Stimulated activated CD8-positive, alpha-beta memory T cell treated with anti-CD3 and anti-CD28 coated beads, Interleukin-15, amount 100 ng/mL, for 4 hours (primary cell): ENCODE data around the gene ITPR1.
"Not testable (repeated sequence)": the region's sequence is repeated elsewhere in the genome, so short reads cannot be mapped to it uniquely, and the experiment has no call there.

ENCODE experiments used
- DNase-seq, 2 donors: peaks; one replicate each; pipeline ENCODE4 v3.0.0-alpha.2; 2020; ENCODE audit warnings: low read depth in 2 of 2

The ITPR1 gene

DNA sequence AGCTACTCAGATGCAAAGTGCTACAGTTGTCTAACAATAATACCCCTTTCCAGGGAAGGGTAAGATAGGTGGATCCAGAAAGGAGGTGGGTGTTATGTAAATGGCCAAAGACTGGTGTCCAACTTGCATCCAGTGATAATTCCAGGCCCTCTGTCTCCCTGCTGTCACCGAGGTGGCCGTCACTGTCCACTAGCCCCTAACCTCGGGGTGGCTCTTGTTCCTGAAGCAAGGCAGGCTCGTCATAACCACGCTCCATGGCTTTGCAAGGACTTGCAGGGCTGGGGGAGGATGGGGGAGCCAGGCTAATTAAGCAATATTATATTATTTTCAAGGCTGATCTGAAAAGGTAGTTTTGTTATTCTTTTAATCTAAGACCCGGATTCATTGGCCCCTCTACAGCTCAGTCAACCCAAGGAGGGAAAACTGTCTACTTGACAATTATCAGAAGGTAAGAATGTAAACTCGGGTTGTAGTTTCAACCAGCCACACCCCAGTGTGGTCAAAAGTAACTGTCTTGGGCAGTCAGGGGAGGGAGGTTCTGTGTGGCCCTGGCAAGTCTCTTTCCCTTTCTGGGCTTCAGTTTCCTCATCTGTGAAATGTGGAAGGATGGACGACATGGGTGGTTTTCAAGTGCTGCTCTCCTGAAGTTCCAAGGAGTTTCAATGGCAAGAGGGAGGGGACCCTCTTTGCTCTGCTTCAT is 266.0 kb downstream of the ITPR1 start:
- DNase-seq, result no peak

DNA sequence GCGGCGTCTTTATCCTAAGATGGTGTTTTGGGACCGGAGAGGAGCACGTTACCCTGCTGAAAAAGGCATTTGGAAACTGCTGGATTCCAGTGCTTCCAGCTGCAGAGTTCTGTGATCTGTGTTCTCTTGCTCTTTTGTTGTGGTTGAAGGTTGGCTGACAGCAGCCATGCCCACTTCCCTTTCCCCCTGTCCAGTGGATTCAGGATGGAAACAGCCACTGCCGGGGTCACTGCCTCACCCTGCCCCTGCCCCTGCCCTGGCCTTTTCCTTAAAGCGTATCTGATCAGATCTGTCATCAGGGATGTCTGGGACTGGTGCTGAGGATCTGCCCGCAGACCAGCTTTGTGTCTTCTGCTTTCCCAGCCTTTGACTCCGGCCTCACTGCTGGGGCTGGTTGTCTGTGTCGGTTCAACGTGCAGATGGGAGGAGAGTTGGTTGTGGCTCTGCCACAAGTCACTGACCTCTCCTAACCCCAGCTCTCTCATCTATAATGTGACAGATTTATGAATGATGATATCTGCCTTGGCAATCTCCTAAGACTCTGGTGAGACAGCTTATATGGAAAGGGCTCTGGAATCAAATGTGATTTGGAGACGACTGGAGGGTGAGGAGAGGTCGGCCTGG is 266.7 kb downstream of the ITPR1 start:
- DNase-seq, result no peak

DNA sequence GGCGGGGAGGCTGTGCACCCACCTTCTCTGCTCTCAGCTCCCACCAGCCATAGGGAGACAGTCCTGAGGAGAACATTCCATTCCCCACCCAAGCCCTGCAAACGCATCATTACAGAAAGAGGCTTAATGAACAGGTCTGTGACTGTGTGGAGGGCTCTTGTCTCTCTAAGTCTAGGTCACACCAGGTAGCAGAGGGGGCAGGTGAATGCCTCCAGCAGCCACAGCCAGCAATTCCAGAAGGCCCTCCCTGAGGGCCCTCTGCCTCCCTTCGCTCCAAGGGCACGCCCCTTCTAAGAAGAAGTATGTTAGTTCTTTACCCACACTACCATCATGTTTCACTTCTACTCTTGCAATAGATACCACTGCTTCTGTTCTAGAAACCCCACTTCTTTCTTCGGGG is 268.6 kb downstream of the ITPR1 start:
- no peak for DNase-seq

DNA sequence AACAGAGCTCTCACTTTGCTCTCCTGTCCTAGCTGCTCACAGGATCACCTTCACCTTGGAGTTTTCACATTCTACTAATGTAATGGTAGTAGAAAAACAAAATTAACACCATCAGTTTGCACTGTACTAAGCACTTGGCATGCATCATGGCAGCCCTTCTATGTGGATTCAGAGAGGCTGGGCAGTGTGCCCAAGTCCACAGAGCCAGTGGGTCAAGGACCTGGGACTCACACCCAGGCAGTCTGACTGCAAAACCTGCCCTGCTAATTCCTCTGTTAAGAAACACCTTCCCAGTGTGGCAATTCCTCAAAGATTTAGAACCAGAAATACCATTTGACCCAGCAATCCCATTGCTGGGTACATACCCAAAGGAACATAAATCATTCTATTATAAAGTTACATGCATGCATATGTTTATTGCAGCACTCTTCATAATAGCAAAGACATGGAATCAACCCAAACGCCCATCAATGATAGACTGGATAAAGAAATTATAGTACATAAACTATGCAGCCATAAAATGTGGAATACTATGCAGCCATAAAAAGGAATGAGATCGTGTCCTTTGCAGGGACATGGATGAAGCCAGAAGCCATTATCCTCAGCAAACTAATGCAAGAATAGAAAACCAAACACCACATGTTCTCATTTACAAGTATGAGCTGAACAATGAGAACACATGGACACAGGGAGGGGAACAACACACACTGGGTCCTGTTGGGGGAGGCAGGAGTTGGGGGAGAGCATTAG is 269.5 kb downstream of the ITPR1 start:
- not testable (repeated sequence) for DNase-seq

DNA sequence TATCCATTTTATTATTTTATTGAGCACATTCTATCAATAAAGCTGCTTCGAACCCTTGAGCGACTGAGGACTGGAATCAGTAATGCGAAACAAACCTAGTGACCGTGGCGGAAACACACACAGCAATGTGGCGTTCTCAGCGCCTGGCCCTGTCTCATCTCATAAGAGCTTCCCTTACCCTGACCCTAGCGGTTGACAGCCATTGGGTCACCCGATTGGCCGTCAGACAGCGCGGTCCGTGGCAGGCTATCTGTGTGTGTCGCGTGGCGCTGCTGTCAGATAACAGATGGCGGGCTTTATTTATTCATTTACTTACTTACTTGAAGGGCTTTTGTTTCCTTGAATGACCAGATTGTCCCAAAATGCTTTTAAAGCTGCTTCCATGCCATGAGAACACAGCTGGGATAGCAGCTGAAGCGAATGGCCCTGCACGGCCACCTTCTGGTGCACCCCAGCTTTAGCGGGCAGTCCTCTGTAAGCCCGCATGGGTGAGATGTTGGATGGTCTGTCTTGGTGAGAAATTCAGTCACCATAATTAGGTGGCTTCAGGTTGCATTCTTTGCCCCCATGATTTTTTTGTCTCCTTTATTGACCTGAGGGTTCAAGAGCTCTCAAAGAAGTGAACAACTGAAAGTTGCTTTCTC is 270.6 kb downstream of the ITPR1 start:
- no peak for DNase-seq

DNA sequence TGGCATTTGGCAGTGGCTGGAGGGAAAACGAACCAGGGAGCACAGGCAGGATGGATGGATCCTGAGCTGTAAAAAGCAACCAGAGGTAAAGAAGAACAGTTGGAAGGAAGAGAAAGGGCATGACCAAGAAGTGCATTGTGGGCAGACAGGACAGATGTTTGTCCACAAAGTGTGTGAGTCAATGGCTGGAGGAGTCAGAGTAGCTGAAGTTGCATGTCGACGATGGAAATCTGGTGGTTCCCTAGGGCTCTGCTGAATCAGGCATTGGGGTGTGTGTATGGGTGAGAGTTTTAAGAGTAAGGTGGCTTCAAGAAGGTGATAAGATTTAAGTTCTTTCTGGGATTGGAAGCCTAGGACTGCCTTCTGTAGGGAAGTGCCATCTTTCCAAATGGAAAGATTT is 272.1 kb downstream of the ITPR1 start:
- DNase-seq, result no peak

DNA sequence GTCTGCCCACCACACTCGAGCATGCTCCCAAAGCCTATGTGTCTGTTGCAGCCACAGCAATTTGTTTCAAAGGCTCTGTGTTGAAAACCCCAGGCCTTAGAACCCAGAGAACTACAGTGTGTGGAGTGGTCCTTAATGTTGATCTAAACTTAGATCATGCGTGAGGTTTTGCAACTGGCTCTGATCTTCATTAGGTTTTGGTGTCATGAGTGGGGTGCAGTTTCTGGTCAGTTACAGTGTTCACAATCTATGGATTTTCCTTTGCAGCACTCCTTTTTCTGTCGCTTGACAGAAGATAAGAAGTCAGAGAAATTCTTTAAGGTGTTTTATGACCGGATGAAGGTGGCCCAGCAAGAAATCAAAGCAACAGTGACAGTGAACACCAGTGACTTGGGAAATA is 273.1 kb downstream of the ITPR1 start:
- DNase-seq, result no peak

DNA sequence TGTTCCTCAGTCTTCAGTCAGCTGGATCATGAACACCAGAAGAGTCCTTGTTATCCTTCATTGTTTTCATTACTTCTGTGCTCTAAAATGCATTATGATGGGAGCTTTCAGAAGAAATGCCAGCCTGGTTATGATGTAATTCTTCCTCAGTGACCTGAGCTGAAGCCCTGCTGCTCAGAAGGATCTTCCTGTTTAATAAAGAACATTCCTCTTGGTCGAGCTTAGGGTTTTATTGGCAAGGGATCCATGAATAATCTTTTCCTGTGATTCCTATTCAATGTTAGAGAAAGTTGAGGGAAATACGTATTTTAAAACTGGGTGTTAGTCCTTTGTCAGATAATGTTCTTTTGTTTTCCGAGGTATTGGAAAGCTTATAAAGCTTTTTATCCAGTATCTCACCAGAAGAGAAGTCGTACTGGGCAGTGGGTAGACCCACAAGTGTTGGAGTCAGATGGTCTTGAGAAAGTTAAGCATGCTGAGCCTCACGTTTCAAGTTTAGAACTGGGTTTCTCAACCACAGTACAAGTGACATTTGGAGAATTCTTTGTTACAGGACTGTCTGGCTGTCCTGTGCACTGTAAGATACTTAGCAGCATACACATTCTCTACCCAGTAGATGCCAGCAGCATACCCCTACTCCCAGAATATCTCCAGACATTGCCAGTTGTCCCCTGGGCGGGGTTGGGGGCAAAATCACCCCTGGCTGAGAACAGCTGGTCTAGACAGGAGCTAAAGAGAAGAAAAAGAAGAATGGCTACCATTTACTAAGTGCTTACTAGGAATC is 273.8 kb downstream of the ITPR1 start:
- DNase-seq, result no peak

DNA sequence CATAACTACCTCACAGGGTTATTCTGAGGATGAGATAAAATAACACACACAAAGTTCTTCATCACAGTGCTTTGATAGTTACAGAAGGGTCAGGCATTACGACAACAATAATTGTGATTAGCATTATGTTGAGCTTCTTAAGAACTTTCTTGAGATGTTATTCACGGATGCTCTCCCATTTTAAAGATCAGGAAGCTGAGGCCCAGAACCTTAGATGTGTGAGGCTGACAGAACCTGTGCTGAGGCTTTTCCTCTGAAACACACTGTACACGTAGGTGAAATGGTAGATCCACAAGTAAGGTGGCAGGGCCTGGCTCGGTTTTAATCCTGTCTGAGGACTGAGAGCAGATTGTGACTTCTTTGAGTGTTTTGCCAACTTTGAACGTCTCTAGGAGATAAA is 274.9 kb downstream of the ITPR1 start:
- no peak for DNase-seq

DNA sequence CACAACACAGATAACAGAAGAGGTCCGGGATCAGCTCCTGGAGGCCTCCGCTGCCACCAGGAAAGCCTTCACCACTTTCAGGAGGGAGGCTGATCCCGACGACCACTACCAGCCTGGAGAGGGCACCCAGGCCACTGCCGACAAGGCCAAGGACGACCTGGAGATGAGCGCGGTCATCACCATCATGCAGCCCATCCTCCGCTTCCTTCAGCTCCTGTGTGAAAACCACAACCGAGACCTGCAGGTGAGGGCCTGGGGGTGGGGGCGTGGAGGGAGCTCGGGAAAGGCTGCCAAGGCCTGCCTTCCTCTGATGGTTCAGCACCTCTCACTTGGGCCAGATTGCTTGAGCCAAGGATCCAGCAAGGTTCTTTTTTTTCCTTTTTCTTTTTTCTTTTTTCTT is 275.4 kb downstream of the ITPR1 start:
- no peak for DNase-seq

DNA sequence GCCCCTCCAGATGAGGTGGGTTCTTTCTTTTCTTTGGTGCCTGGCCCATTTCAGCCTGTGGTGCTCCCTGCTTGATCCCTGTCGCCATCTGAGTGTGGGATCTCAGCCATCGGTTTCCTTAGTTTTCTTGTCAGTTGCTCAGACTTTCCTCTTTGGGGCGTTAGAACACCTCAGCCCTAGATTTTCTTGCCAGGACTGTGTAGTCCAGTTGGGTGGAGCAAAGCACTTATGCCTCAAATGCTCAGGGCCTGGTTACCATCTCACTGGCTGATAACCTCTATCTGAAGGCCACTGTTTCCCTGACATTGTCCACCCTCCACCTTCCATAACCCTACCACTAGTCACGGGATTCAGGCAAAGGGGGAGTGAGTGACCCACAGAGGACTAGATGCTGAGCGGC is 277.4 kb downstream of the ITPR1 start:
- no peak for DNase-seq

DNA sequence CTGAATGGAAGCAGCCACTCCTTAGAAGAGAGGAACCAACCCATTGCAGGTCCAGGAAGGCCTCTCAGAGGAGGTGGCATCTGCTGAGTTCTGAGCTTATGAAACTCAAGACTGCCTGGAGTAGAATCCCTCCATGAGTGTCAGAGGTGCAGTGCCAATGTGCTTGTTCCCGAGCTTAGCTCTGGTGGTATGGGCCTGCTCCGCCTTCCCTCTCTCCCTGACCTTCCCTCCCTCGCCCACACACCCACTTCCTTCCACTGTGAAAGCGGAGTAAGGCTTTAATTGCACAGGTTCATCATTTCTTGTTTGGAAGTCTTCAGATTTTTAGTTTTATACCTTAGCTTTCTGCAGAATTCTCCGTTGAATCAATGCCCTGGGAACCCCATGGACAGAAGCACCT is 278.1 kb downstream of the ITPR1 start:
- no peak for DNase-seq

DNA sequence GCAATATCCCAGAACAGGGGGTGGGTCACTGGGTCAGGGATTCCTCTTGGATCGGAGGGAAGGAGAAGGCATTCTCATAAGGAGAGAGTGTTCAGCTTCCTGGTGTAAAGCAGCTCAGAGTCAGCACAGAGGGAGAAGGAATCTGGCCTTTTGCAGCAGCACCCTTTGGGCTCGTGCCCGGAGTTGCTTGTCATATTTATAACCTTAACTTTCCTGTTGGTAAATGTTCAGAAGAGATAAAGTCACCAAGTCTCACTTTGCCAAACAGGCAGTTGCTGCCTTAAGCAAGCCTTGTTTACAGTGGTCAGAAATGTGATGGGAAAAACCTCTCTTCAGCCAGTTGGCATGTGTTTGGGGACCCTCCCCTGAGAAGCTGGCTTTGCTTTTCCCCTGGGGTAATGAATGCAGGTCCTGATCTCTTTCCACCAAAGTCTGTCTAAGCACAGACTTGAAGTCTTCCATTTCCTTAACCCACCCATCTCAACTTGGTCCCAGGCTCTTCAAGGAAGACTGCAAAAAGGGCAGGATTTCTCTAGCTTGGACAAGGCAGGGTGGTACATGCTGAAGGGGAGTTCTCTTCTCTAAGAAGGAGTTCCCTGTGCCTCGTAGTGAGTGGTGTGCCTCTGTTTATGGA is 279.1 kb downstream of the ITPR1 start:
- no peak for DNase-seq

DNA sequence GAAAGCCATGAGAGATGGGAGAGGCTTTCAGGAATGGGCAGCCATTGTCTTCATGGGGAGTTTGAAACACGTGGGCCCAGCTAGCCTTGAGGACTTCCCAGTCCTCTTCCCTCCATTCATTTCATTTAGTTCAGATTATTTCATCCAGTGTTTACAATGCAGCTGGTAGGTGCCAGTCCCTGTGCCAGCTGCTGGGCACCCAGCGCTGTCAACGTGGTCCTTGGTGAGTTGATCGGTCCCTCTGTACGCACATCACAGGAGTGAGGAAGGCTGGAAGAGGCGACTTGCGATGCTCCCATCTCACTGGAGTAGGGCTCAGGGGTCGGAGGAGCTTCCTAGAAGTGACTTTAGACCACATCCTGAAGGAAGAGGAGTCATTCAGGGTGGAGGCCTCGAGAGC is 279.7 kb downstream of the ITPR1 start:
- no peak for DNase-seq

DNA sequence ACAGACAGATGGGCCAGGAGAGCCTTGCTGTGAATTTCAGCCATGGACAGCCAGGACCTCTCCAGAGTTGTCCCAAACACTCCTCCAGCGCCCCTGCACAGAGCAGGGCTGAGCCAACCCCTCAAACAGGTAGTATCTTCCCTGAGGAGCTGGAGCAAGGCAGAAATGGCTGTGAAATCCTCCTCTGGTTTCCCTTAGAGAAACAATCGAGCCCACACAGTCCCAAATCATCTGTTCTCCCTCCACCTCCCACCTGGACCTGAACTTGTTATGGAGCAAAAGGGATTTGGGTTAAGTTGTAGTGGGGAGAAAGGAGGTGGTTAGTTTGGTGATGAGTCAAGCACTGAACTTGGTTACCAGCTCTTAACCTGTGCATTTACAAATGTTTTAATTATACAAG is 280.4 kb downstream of the ITPR1 start:
- DNase-seq, result no peak

DNA sequence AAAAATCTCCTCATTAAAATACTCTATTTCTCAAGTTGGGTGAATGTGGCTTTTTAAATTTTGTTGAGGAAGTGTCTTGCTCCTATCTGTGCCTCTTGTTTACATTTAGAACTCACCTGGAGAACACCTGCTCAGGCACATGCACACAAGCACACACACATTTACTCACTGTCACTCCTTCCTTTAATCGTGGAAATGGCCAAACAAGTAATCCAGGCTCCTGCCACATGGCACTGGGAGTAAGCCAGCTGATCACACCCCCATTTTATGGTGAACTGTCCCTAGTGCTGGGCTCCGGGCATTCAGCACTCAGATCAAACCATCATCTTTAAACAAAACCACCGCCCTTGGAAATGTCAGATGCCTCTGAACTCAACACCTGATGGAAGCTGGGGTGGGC is 281.4 kb downstream of the ITPR1 start:
- no peak for DNase-seq

DNA sequence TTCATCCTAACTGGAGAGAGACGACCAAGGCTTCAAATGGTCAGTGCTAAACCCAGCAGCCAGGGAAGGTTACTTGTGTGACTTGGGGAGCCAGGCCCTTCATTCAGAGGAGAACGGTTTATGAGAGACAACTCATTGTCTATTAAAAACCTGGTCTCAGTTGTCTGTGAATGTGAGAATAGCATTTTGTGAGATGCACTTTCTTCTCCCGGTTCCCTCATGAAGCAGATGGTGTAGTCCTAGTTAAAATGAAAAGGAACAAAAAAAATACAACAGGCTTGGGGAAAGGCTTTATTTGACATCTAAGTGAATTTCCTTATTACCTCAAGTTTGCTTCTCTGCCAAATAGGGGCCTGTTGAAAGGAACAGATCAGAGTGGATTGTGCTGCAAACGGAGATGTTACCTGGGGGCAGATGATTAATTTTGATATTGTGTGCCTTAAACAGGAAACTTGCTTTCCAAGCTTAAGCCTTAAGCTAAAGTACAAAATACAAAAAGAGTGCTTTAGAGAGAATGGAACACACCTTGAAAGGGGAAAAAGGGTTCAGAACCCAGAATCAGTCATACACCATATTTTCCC is 283.3 kb downstream of the ITPR1 start:
- DNase-seq, result no peak

DNA sequence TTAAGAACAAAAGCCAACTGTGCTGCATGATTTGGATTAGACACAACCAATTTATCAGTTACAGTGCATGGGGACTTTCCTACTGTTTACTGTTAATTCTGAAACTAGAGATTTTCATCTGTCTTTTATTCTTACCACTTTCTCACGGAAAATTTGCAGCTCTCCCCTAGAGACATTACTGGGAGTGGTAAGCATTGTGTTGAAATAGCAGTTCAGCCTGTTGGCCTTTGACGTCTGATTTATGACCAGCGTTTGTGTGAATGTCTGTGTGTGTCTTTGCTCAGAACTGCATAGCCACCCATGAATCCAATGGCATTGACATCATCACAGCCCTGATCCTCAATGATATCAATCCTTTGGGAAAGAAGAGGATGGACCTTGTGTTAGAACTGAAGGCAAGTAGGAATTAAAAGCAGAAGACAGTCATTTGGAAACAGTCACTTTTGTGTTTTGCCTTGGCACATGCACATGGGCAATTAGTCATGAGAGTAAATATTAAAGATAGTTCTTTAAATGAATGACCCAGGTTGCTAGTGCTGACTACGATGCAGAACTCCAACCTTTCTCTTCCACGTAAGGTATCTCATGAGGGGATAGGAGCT is 283.9 kb downstream of the ITPR1 start:
- DNase-seq, result no peak

DNA sequence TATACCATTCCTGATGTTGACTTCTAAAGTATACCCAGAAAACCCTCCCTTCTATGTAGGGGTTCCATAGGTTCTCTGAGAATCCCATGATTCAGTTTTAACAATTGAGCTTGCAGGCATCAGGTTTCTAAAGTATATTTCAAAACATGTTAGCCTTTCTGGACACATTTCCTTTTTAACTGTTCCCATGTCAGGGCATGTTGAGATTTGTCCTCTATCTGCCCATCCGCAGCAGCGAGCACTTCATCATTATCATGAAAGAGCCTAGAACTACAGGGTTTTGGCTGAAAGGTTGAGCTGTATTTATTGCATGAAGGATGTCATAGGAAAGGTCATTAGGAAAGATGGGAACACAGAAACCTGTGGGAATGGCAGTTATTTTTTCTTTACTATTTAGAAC is 285.0 kb downstream of the ITPR1 start:
- no peak for DNase-seq

DNA sequence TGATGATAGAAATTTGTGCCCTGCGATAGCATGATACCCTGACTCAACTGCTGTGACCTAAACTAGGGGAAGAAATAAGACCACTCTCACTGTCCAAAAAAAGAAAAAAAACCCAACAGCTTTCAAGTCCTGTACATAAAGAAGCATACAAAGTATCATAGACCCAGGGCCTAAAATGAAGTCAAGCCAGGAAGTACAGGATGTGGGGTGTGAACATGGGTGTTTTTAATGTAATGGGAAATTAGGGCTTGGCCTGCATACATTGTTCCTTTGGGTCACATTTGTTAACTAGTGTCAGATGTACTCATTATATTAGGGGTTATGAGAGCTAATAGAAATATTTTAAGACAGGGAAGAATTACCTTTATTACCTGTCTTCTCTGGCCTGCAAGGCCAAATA is 285.6 kb downstream of the ITPR1 start:
- no peak for DNase-seq

DNA sequence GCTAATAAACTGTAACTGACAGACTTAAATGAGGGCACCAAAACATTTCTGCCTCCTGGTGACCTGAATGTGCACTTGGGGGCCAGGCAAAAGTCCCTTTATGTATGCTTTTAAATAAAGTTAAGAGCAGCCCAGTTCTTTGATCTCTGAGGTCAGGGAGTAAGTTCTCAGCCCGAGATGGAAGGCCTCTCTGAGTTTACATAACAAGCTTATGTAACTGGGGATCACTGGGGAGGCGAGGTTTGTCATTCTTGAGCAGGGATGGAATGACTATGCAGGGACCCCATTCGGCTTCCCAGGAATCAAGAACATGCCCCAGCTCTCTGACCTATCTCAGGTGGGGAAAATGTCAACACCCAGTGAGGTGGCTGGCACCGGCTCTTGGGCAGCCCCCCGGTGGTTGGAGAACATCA is 287.4 kb downstream of the ITPR1 start:
- DNase-seq, result no peak
